ENCODE measurements around the gene PTGFR.

The PTGFR gene

DNA sequence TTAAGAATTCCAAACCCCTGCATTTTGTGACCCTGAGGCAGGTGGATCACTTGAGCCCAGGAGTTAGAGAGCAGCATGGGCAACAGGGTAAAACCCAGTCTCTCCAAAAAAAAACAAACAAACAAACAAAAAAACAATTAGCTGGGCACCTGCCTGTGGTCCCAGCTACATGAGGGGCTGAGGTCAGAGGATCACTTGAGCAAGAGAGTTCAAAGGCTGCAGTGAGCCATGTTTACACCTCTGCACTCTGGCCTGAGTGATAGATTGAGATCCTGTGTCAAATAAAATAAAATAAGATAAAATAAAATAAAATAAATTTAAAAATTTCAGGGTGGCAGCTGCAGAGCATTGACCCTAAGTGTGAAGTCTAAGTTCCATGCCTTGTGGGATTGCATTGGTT, 16.7 kb upstream of the PTGFR start:
- Histone ChIP-seq H3K9ac (ENCODE audit: low read length) (no peak overlapping the region), H3K4me2 (ENCODE audit: low read depth, low read length, poor library complexity, severe bottlenecking) (no peak overlapping the region), H4K20me1 (ENCODE audit: low read depth, low read length) (no peaks in the 10 kb centered on the region), H3K9me2 (replicated peaks; ENCODE audit: insufficient read depth, low read length) (no peaks in the 10 kb centered on the region), H3K9me3 (ENCODE audit: insufficient read depth, low read length) (no peaks in the 10 kb centered on the region), H3K36me3 (ENCODE audit: low read length) (no peaks in the 10 kb centered on the region), H3F3A (ENCODE audit: insufficient read depth) (no peaks in the 10 kb centered on the region), H3K27me3 (ENCODE audit: low read length) (no peaks in the 10 kb centered on the region), H3K79me2 (ENCODE audit: insufficient read depth, low read length) (no peaks in the 10 kb centered on the region), H3K27ac (ENCODE audit: low read depth, low read length) (no peak overlapping the region), H3K4me3 (ENCODE audit: insufficient read depth, low read length, poor library complexity, severe bottlenecking) (no peak overlapping the region), H2AFZ (ENCODE audit: low read depth, low read length, severe bottlenecking) (no peak overlapping the region)
- no peak for TF ChIP-seq EZH2phosphoT487 (conservative IDR thresholded peaks at IDR 0.05; ENCODE audit: low read length)
- TF ChIP-seq, protein P1, sequence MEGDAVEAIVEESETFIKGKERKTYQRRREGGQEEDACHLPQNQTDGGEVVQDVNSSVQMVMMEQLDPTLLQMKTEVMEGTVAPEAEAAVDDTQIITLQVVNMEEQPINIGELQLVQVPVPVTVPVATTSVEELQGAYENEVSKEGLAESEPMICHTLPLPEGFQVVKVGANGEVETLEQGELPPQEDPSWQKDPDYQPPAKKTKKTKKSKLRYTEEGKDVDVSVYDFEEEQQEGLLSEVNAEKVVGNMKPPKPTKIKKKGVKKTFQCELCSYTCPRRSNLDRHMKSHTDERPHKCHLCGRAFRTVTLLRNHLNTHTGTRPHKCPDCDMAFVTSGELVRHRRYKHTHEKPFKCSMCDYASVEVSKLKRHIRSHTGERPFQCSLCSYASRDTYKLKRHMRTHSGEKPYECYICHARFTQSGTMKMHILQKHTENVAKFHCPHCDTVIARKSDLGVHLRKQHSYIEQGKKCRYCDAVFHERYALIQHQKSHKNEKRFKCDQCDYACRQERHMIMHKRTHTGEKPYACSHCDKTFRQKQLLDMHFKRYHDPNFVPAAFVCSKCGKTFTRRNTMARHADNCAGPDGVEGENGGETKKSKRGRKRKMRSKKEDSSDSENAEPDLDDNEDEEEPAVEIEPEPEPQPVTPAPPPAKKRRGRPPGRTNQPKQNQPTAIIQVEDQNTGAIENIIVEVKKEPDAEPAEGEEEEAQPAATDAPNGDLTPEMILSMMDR (IDR thresholded peaks at IDR 0.05; ENCODE audit: insufficient read depth, low read length, poor library complexity, severe bottlenecking) = no peak

DNA sequence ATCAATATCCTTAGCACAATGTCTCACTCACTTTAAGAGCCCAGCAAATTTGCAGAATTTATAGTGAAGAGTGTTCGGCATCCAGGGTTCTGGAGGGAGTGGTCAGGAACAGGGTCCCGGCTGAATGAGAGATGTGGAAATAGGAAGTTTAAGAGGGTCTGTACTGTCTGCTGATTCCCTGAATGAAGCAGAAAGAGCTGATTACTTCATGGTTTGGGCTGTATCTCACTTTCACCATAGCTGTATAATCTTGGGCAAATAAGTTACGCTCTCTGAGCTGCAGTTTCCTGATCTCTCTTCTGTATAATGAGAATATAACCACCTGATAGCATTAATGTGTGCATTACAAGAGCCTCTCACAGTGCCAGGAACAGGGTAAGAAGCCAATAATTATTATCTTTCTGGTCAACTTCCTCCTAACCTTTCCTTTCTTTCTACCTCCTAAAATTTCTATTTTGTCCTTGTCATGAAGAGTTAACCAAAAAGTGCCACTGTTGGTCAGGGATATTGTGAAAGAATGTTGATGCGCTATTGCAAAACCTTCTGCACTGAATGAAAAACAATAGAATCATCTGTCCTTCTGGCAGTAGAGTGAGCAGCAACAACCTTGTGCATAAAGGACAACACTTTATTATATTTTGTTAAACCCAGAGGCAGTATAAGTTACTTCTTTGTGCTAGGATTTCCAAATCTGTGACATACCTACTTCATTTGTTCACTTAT, 14.7 kb upstream of the PTGFR start:
- Histone ChIP-seq H3K36me3 (ENCODE audit: low read length) (no peaks in the 10 kb centered on the region), H3K9me3 (ENCODE audit: insufficient read depth, low read length) (no peaks in the 10 kb centered on the region), H3K9ac (ENCODE audit: low read length) (no peak overlapping the region), H3K27me3 (ENCODE audit: low read length) (no peaks in the 10 kb centered on the region), H4K20me1 (ENCODE audit: low read depth, low read length) (no peaks in the 10 kb centered on the region), H3K27ac (ENCODE audit: low read depth, low read length) (no peak overlapping the region), H3K4me3 (ENCODE audit: insufficient read depth, low read length, poor library complexity, severe bottlenecking) (no peak overlapping the region), H3F3A (ENCODE audit: insufficient read depth) (no peaks in the 10 kb centered on the region), H2AFZ (ENCODE audit: low read depth, low read length, severe bottlenecking) (no peak overlapping the region), H3K4me2 (ENCODE audit: low read depth, low read length, poor library complexity, severe bottlenecking) (no peak overlapping the region), H3K9me2 (replicated peaks; ENCODE audit: insufficient read depth, low read length) (no peaks in the 10 kb centered on the region), H3K79me2 (ENCODE audit: insufficient read depth, low read length) (no peaks in the 10 kb centered on the region)
- TF ChIP-seq, protein P1 (IDR thresholded peaks at IDR 0.05; ENCODE audit: insufficient read depth, low read length, poor library complexity, severe bottlenecking) = no peak
- no peak for TF ChIP-seq EZH2phosphoT487 (conservative IDR thresholded peaks at IDR 0.05; ENCODE audit: low read length)

GRCh38 chr1:78483903-78484302, 6.9 kb upstream of the PTGFR start:
- Histone ChIP-seq H3K79me2 (ENCODE audit: insufficient read depth, low read length) (no peaks in the 10 kb centered on the region), H4K20me1 (ENCODE audit: low read depth, low read length) (no peaks in the 10 kb centered on the region), H3K27ac (ENCODE audit: low read depth, low read length) (no peak overlapping the region), H2AFZ (ENCODE audit: low read depth, low read length, severe bottlenecking) (no peak overlapping the region), H3K9ac (ENCODE audit: low read length) (no peak overlapping the region), H3K9me3 (ENCODE audit: insufficient read depth, low read length) (no peaks in the 10 kb centered on the region), H3K9me2 (replicated peaks; ENCODE audit: insufficient read depth, low read length) (no peaks in the 10 kb centered on the region), H3K4me2 (ENCODE audit: low read depth, low read length, poor library complexity, severe bottlenecking) (no peak overlapping the region), H3K27me3 (ENCODE audit: low read length) (no peaks in the 10 kb centered on the region), H3K36me3 (ENCODE audit: low read length) (no peaks in the 10 kb centered on the region), H3F3A (ENCODE audit: insufficient read depth) (no peaks in the 10 kb centered on the region), H3K4me3 (ENCODE audit: insufficient read depth, low read length, poor library complexity, severe bottlenecking) (no peak overlapping the region)
- TF ChIP-seq, protein P1 (IDR thresholded peaks at IDR 0.05; ENCODE audit: insufficient read depth, low read length, poor library complexity, severe bottlenecking) = no peak
- TF ChIP-seq EZH2phosphoT487 (conservative IDR thresholded peaks at IDR 0.05; ENCODE audit: low read length) = no peak
